Transverse colon (tissue), 4 donors: ENCODE data around the gene HUNK. TPM values are rescaled to one million over a fixed set of nuclear protein-coding genes. Genes with fewer than 3 reads are reported as not detected.
A peak's percentile ranks its signal among the peaks of the same experiment; 100 is the strongest.

ENCODE experiments used
- DNase-seq: peaks from one replicate; pipeline ENCODE4 v3.0.0-alpha.2; 2019
- H3K27ac ChIP-seq, 4 donors: fragments of 200-600 bp; sonication (generic); 2 replicates each; pipeline ENCODE4 v1.5.1; 2016 to 2018; ENCODE audit warnings: inconsistent platforms in 4 of 4
- H3K27me3 ChIP-seq: fragments of 200-600 bp; sonication (generic); 2 replicates; pipeline ENCODE4 v1.5.1; 2017; ENCODE audit warnings: inconsistent platforms
- H3K36me3 ChIP-seq, 4 donors: fragments of 200-600 bp; sonication (generic); 2 replicates each; pipeline ENCODE4 v1.5.1; 2017 to 2019; ENCODE audit warnings: inconsistent platforms in 4 of 4
- H3K4me1 ChIP-seq, 4 donors: fragments of 200-600 bp; sonication (generic); 2 replicates each; pipeline ENCODE4 v1.5.1; 2017 to 2020; ENCODE audit warnings: inconsistent platforms in 4 of 4
- H3K4me3 ChIP-seq, 4 donors: fragments of 200-600 bp; sonication (generic); 1 replicate in 1 of 4; 2 replicates in 3 of 4; pipeline versions ENCODE4 v1.5.1 to v1.6.1; 2017 to 2019; ENCODE audit warnings: inconsistent platforms in 4 of 4
- H3K9me3 ChIP-seq, 2 donors: fragments of 200-600 bp; sonication (generic); 2 replicates each; pipeline ENCODE4 v1.5.1; 2017 to 2019; ENCODE audit warnings: inconsistent platforms in 2 of 2
- CTCF ChIP-seq, 5 experiments: fragments of 200-600 bp in 3 of 5; fragments of 450-650 bp in 2 of 5; sonication (generic) in 3 of 5; IDR thresholded peaks; 1 replicate in 2 of 5; 2 replicates in 3 of 5; pipeline ENCODE4 v1.5.1; 2016 to 2017; ENCODE audit warnings: antibody characterized with exemption in 5 of 5, inconsistent platforms in 3 of 5, mild to moderate bottlenecking in 2 of 5, moderate library complexity in 1 of 5
- EP300 ChIP-seq: sonication (generic); formaldehyde crosslinking; IDR thresholded peaks from one replicate; pipeline ENCODE4 v1.6.1; 2017; ENCODE audit warnings: antibody characterized with exemption, low read depth
- POLR2A ChIP-seq: fragments of 450-650 bp; IDR thresholded peaks from one replicate; pipeline ENCODE4 v1.6.1; 2016; ENCODE audit warnings: antibody characterized with exemption, mild to moderate bottlenecking, moderate library complexity
- POLR2AphosphoS5 ChIP-seq, 3 donors: sonication (generic); formaldehyde crosslinking; IDR thresholded peaks; one replicate each; pipeline ENCODE4 v1.6.1; 2016; ENCODE audit warnings: antibody characterized with exemption in 3 of 3
- WGBS, 2 donors: methylation state at CpG; one replicate each; pipeline ENCODE4 v1.1.5; 2018; ENCODE audit warnings: low coverage in 1 of 2; 5-methylcytosine and 5-hydroxymethylcytosine counted together
- in situ Hi-C, 4 donors: fragments of 200-750 bp; cut with MboI; loops; one replicate each; pipeline versions ENCODE4 v1.15.0 to v1.15.1; 2017; ENCODE audit warnings: low sequenced_read_pairs in 3 of 4, low pct_ligation_motif_present in 1 of 4, low pct_unique_long_range_greater_than_20kb in 1 of 4
- intact Hi-C: fragments of 100-400 bp; cut with DNase I; formaldehyde crosslinking; loops from one replicate; pipeline ENCODE4 v1.15.1; 2023; ENCODE audit warnings: low total_unique reads
- total RNA-seq, 4 donors: library from RNA; depleted of rRNA; stranded (reverse); fragments of >200 nt; gene quantifications; one replicate each; pipeline ENCODE4 v1.1.0, GENCODE V29; 2016

Gene HUNK
- total RNA-seq, 4 donors from 2014 or later: 1.8 to 6.7 (median 3.9) TPM

- Histone ChIP-seq H3K9me3 (no peaks in the 10 kb centered on the region), H3K27me3 (no peaks in the 10 kb centered on the region), H3K36me3 (no peaks in the 10 kb centered on the region), H3K4me3 (no peak overlapping the region), H3K27ac (no peak overlapping the region), H3K4me1 (peaks cover 0 to 9% (median 4%) of the 10 kb centered on the region in 4 donors)
- DNase-seq: no peak
- WGBS, 2 donors: 86% methylated on average over 8 to 9 of the region's 9 CpGs
- intact Hi-C loops (no loop called here), in situ Hi-C loops (no loop called here)
- no peak for TF ChIP-seq EP300
- TF ChIP-seq CTCF (IDR thresholded peaks at IDR 0.05): no peak
- no peak for TF ChIP-seq POLR2A
- TF ChIP-seq POLR2AphosphoS5 (IDR thresholded peaks at IDR 0.05): no peak
Observed at GRCh38 chr21:31892686-31893085, 19.9 kb downstream of the HUNK start.

- Histone ChIP-seq H3K4me3 (no peak overlapping the region), H3K27me3 (no peaks in the 10 kb centered on the region), H3K36me3 (no peaks in the 10 kb centered on the region), H3K4me1 (peaks cover 0 to 16% (median 8%) of the 10 kb centered on the region in 4 donors), H3K27ac (peak overlapping the region in 2 of 4 donors; percentile 4 to 14), H3K9me3 (no peaks in the 10 kb centered on the region)
- in situ Hi-C loops (no loop called here), intact Hi-C loops (no loop called here)
- TF ChIP-seq CTCF (IDR thresholded peaks at IDR 0.05): no peak
- TF ChIP-seq EP300: no peak
- TF ChIP-seq POLR2AphosphoS5 (IDR thresholded peaks at IDR 0.05): no peak
- TF ChIP-seq POLR2A: no peak
- 82% methylated on average over 6 of the region's 6 CpGs for WGBS, 2 donors
- no peak for DNase-seq
Observed at GRCh38 chr21:31893851-31894415, 21.1 kb downstream of the HUNK start.

- Histone ChIP-seq H3K4me1 (peaks cover 0 to 16% (median 13%) of the 10 kb centered on the region in 4 donors), H3K9me3 (no peaks in the 10 kb centered on the region), H3K27me3 (no peaks in the 10 kb centered on the region), H3K27ac (peak overlapping the region in 1 of 4 donors; percentile 8), H3K4me3 (no peak overlapping the region), H3K36me3 (no peaks in the 10 kb centered on the region)
- intact Hi-C loops: no loop called here
- DNase-seq: no peak
- 71 to 83% methylated on average over 1 to 2 of the region's 2 CpGs for WGBS, 2 donors
- TF ChIP-seq POLR2A (no peak), EP300 (no peak), POLR2AphosphoS5 (IDR thresholded peaks at IDR 0.05) (no peak), CTCF (IDR thresholded peaks at IDR 0.05) (no peak)
- in situ Hi-C loops: no loop called here
Observed at GRCh38 chr21:31894457-31894856, 21.6 kb downstream of the HUNK start.

GRCh38 chr21:31895077-31895835 is 22.4 kb downstream of the HUNK start:
- in situ Hi-C loops: no loop called here
- 71 to 100% methylated on average over 1 to 6 of the region's 6 CpGs for WGBS, 2 donors
- Histone ChIP-seq H3K9me3 (no peaks in the 10 kb centered on the region), H3K4me1 (peaks cover 0 to 21% (median 20%) of the 10 kb centered on the region in 4 donors), H3K27ac (peak overlapping the region in 3 of 4 donors; percentile 0 to 8 (median 4)), H3K4me3 (no peak overlapping the region), H3K27me3 (no peaks in the 10 kb centered on the region), H3K36me3 (no peaks in the 10 kb centered on the region)
- no peak for DNase-seq
- intact Hi-C loops: no loop called here
- TF ChIP-seq CTCF (IDR thresholded peaks at IDR 0.05): no peak
